Mammary epithelial cell (primary cell): Measurements from ENCODE around the gene SH3BGRL.

Experiments used
- CTCF ChIP-seq, 2 donors: IDR thresholded peaks in 1 of 2; conservative IDR thresholded peaks in 1 of 2; 2 replicates each; pipeline ENCODE4 v1.5.1; 2011 to 2012; ENCODE audit warnings: inconsistent platforms in 2 of 2, low read length in 2 of 2, mild to moderate bottlenecking in 2 of 2, control low read depth in 1 of 2, low read depth in 1 of 2; ENCODE audit not compliant: insufficient read depth in 1 of 2; ENCODE audit errors: extremely low read depth in 1 of 2
- EZH2 ChIP-seq: IDR thresholded peaks from 2 replicates; pipeline ENCODE4 v1.6.1; 2012; ENCODE audit warnings: low read length, inconsistent platforms, borderline replicate concordance

- TF ChIP-seq CTCF (conservative IDR thresholded peaks at IDR 0.05 in 1 of 2, IDR thresholded peaks at IDR 0.05 in 1 of 2; ENCODE audit: extremely low read depth in 1 of 2, insufficient read depth in 1 of 2, low read depth in 1 of 2, low read length in 2 of 2) (peak in 1 of 2 donors; percentile 30), EZH2 (no peak)
Measured at GRCh38 chrX:81174286-81174685, 27.6 kb upstream of the SH3BGRL start.
